H1 (cell line): ENCODE data around the gene TNIP1. TPM values are rescaled to one million over a fixed set of nuclear protein-coding genes. Genes with fewer than 3 reads are reported as not detected.

ENCODE experiments used
- CTCF ChIA-PET: fragments of 300-600 bp; sonication (Branson Sonifier 250); formaldehyde crosslinking; loops from one replicate; lab custom pipeline; 2021; ENCODE audit not compliant: partially characterized antibody; lab: Charles Lee
- POLR2A ChIA-PET: fragments of 300-600 bp; sonication (Branson Sonifier 250); formaldehyde crosslinking; loops from one replicate; lab custom pipeline; 2021; ENCODE audit warnings: inconsistent platforms; ENCODE audit not compliant: partially characterized antibody; lab: Charles Lee
- DNase-seq, 2 experiments: peaks; one replicate each; pipeline versions ENCODE4 v3.0.0 to v3.0.0-alpha.2; 2010 to 2022; ENCODE audit warnings: low spot score in 2 of 2, low read depth in 1 of 2, mixed read lengths in 1 of 2
- FAIRE-seq: peaks from 2 replicates; lab custom pipeline; 2011; peaks lifted over from hg19 to GRCh38; lab: Jason Lieb, UNC
- H2AFZ ChIP-seq: 2 replicates; pipeline ENCODE4 v1.8.1; 2012; ENCODE audit warnings: low read length, inconsistent platforms
- H2AK5ac ChIP-seq: 2 replicates; pipeline ENCODE4 v1.6.1; 2013; ENCODE audit warnings: low read depth, low read length
- H2BK120ac ChIP-seq: replicated peaks from 2 replicates; pipeline ENCODE3; 2013; ENCODE audit warnings: low read depth, low read length, inconsistent platforms
- H2BK12ac ChIP-seq: 2 replicates; pipeline ENCODE4 v1.6.1; 2013; ENCODE audit warnings: low read depth, low read length
- H2BK15ac ChIP-seq: 2 replicates; pipeline ENCODE4 v1.6.1; 2013; ENCODE audit warnings: low read length
- H2BK20ac ChIP-seq: 2 replicates; pipeline ENCODE4 v1.6.1; 2013; ENCODE audit warnings: low read length
- H2BK5ac ChIP-seq: 2 replicates; pipeline ENCODE4 v1.6.1; 2013; ENCODE audit warnings: low read depth, low read length
- H3K14ac ChIP-seq: 2 replicates; pipeline ENCODE4 v1.6.1; 2013; ENCODE audit warnings: inconsistent platforms; ENCODE audit not compliant: insufficient read length
- H3K18ac ChIP-seq: 2 replicates; pipeline ENCODE4 v1.6.1; 2013; ENCODE audit warnings: low read length; ENCODE audit errors: extremely low read depth
- H3K23ac ChIP-seq: 2 replicates; pipeline ENCODE4 v1.6.1; 2013; ENCODE audit warnings: inconsistent platforms; ENCODE audit not compliant: insufficient read length
- H3K23me2 ChIP-seq: 2 replicates; pipeline ENCODE4 v1.6.1; 2013; ENCODE audit warnings: low read depth, low read length
- H3K27ac ChIP-seq: 2 replicates; pipeline ENCODE4 v1.6.1; 2011; ENCODE audit warnings: low read depth, low read length, inconsistent platforms
- H3K27me3 ChIP-seq, 4 experiments: replicated peaks in 1 of 4; 1 replicate in 1 of 4; 2 replicates in 3 of 4; pipeline versions ENCODE4 v1.6.1 to v1.8.1; 2011 to 2013; ENCODE audit warnings: low read length in 3 of 4, mild to moderate bottlenecking in 3 of 4, inconsistent platforms in 2 of 4, mixed read lengths in 2 of 4, moderate library complexity in 1 of 4; ENCODE audit not compliant: control insufficient read depth in 3 of 4, insufficient read depth in 3 of 4; ENCODE audit errors: extremely low read depth in 1 of 4
- H3K36me3 ChIP-seq, 4 experiments: 2 replicates each; pipeline versions ENCODE4 v1.6.1 to v1.8.1; 2011 to 2013; ENCODE audit warnings: mild to moderate bottlenecking in 4 of 4, low read length in 3 of 4, moderate library complexity in 2 of 4, control low read depth in 1 of 4, inconsistent platforms in 1 of 4; ENCODE audit not compliant: insufficient read depth in 4 of 4, control insufficient read depth in 2 of 4
- H3K4ac ChIP-seq: replicated peaks from 2 replicates; pipeline ENCODE3; 2013; ENCODE audit warnings: low read length, low read depth, mixed read lengths, inconsistent platforms; ENCODE audit not compliant: insufficient read length
- H3K4me1 ChIP-seq, 4 experiments: replicated peaks in 1 of 4; 1 replicate in 1 of 4; 2 replicates in 3 of 4; pipeline versions ENCODE4 v1.6.1 to v1.8.1; 2011 to 2013; ENCODE audit warnings: low read length in 3 of 4, inconsistent platforms in 2 of 4, mixed read lengths in 1 of 4; ENCODE audit not compliant: insufficient read depth in 4 of 4, control insufficient read depth in 3 of 4
- H3K4me2 ChIP-seq, 2 experiments: 2 replicates each; pipeline versions ENCODE4 v1.6.1 to v1.8.1; 2011 to 2013; ENCODE audit warnings: low read depth in 2 of 2, low read length in 2 of 2, control low read depth in 1 of 2, inconsistent platforms in 1 of 2, mild to moderate bottlenecking in 1 of 2; ENCODE audit not compliant: insufficient read depth in 1 of 2
- H3K4me3 ChIP-seq, 4 experiments: fragments of 200-600, 300-600 bp in 1 of 4; sonication (generic), shearing (Covaris generic), sonication (Bioruptor Twin) in 1 of 4; 2 replicates each; pipeline versions ENCODE4 v1.5.1 to v1.8.1; 2011 to 2016; ENCODE audit warnings: low read length in 4 of 4, low read depth in 3 of 4, control low read depth in 2 of 4, inconsistent platforms in 2 of 4, mild to moderate bottlenecking in 2 of 4, mixed read lengths in 1 of 4, moderate library complexity in 1 of 4; ENCODE audit not compliant: insufficient read depth in 2 of 4; ENCODE audit errors: extremely low read depth in 1 of 4
- H3K56ac ChIP-seq: replicated peaks from 2 replicates; pipeline ENCODE3; 2013; ENCODE audit warnings: low read depth, mild to moderate bottlenecking, mixed read lengths, low read length, inconsistent platforms; ENCODE audit not compliant: insufficient read length
- H3K79me1 ChIP-seq: 2 replicates; pipeline ENCODE4 v1.6.1; 2013; ENCODE audit warnings: low read depth, low read length, control low read depth
- H3K79me2 ChIP-seq, 2 experiments: 2 replicates each; pipeline versions ENCODE4 v1.6.1 to v1.8.1; 2012 to 2013; ENCODE audit warnings: low read length in 2 of 2, mild to moderate bottlenecking in 2 of 2, inconsistent platforms in 1 of 2; ENCODE audit not compliant: insufficient read depth in 2 of 2, control insufficient read depth in 1 of 2
- H3K9ac ChIP-seq, 4 experiments: replicated peaks in 1 of 4; 1 replicate in 1 of 4; 2 replicates in 3 of 4; pipeline versions ENCODE4 v1.6.1 to v1.8.1; 2011 to 2013; ENCODE audit warnings: low read depth in 3 of 4, low read length in 3 of 4, control low read depth in 2 of 4, mild to moderate bottlenecking in 2 of 4, moderate library complexity in 2 of 4, inconsistent platforms in 1 of 4; ENCODE audit errors: extremely low read depth in 1 of 4
- H3K9me3 ChIP-seq, 2 experiments: 2 replicates each; pipeline versions ENCODE4 v1.6.1 to v1.8.1; 2012 to 2013; ENCODE audit warnings: mild to moderate bottlenecking in 2 of 2, moderate library complexity in 2 of 2, control low read depth in 1 of 2, inconsistent platforms in 1 of 2, low read depth in 1 of 2, low read length in 1 of 2, mixed read lengths in 1 of 2; ENCODE audit not compliant: insufficient read depth in 2 of 2
- H4K20me1 ChIP-seq, 2 experiments: replicated peaks in 1 of 2; 2 replicates each; pipeline versions ENCODE3 to v1.8.1; 2011 to 2013; ENCODE audit warnings: inconsistent platforms in 2 of 2, low read length in 2 of 2, mild to moderate bottlenecking in 1 of 2; ENCODE audit not compliant: insufficient read depth in 2 of 2, control insufficient read depth in 1 of 2
- H4K5ac ChIP-seq: 2 replicates; pipeline ENCODE4 v1.6.1; 2013; ENCODE audit warnings: low read length, low read depth, mixed read lengths, inconsistent platforms; ENCODE audit not compliant: insufficient read length
- H4K8ac ChIP-seq: 2 replicates; pipeline ENCODE4 v1.8.0; 2013; ENCODE audit warnings: mild to moderate bottlenecking, moderate library complexity, low read length, inconsistent platforms; ENCODE audit not compliant: insufficient read depth; ENCODE audit errors: extremely low read depth
- H4K91ac ChIP-seq: replicated peaks from 2 replicates; pipeline ENCODE3; 2013; ENCODE audit warnings: low read length, mixed read lengths, inconsistent platforms; ENCODE audit not compliant: insufficient read length
- ASH2L ChIP-seq: fragments of 200-600, 300-600 bp; sonication (generic); IDR thresholded peaks from one replicate; pipeline ENCODE4 v1.7.1; 2017; ENCODE audit warnings: low read length
- EGR1 ChIP-seq: IDR thresholded peaks from 2 replicates; pipeline ENCODE4 v1.6.1; 2011; ENCODE audit warnings: low read depth, low read length, borderline replicate concordance
- FOSL1 ChIP-seq: IDR thresholded peaks from 2 replicates; pipeline ENCODE4 v1.6.1; 2011; ENCODE audit warnings: mild to moderate bottlenecking, low read depth, low read length, moderate library complexity; ENCODE audit not compliant: insufficient read depth
- JUN ChIP-seq: IDR thresholded peaks from 2 replicates; pipeline ENCODE4 v1.6.1; 2011; ENCODE audit warnings: low read depth, mild to moderate bottlenecking, improper control_type of control experiment, low read length
- MAFK ChIP-seq: IDR thresholded peaks from 2 replicates; pipeline ENCODE4 v1.6.1; 2012; ENCODE audit warnings: low read depth, mild to moderate bottlenecking, improper control_type of control experiment, low read length
- SRF ChIP-seq: IDR thresholded peaks from 2 replicates; pipeline ENCODE4 v1.6.1; 2011; ENCODE audit warnings: mild to moderate bottlenecking, low read depth, low read length, moderate library complexity
- TCF12 ChIP-seq: IDR thresholded peaks from 2 replicates; pipeline ENCODE4 v1.6.1; 2011; ENCODE audit warnings: low read depth, mild to moderate bottlenecking, low read length
- TEAD4 ChIP-seq: IDR thresholded peaks from 2 replicates; pipeline ENCODE4 v1.6.1; 2012; ENCODE audit warnings: low read depth, low read length, inconsistent platforms, mixed read lengths
- WGBS, 2 experiments: shearing (Covaris generic) in 1 of 2; methylation state at CpG; one replicate each; pipeline versions ENCODE4 v1.1.6 to v1.1.7; 2013 to 2015; ENCODE audit warnings: low lambda C conversion rate in 2 of 2, mixed read lengths in 2 of 2, inconsistent platforms in 1 of 2, low coverage in 1 of 2, missing lambda C conversion rate in 1 of 2; ENCODE audit not compliant: insufficient replicate concordance in 2 of 2, insufficient coverage in 1 of 2, insufficient read length in 1 of 2; ENCODE audit errors: extremely low coverage in 1 of 2, missing lambda C conversion rate in 1 of 2; 5-methylcytosine and 5-hydroxymethylcytosine counted together
- polyA plus RNA-seq, 7 experiments: library from polyadenylated mRNA; depleted of rRNA in 3 of 7; stranded (reverse) in 5 of 7; unstranded in 2 of 7; fragments of >200 nt in 5 of 7; fragments of 200-250 nt in 2 of 7; gene quantifications; 1 replicate in 5 of 7; 2 replicates in 1 of 7; 4 replicates in 1 of 7; pipeline versions ENCODE4 v1.2.1 to v1.2.3, GENCODE V29; 2011 to 2013; ENCODE audit warnings: missing spikeins in 2 of 7, mixed read lengths in 2 of 7
- total RNA-seq: library from RNA; stranded (reverse); fragmentation: NEBNext Ultra II Directional; extraction: Animal tissue kit (Norgen Biotek cat#: 25700); gene quantifications from 2 replicates; pipeline ENCODE4 v1.2.1, GENCODE V29; 2021
- TF ChIP-seq, protein P1 (sequence below): IDR thresholded peaks from 2 replicates; pipeline ENCODE4 v1.6.1; 2012; ENCODE audit warnings: low read length, inconsistent platforms
- TF ChIP-seq, protein P2 (sequence below): IDR thresholded peaks from 2 replicates; pipeline ENCODE4 v1.6.1; 2012; ENCODE audit warnings: inconsistent platforms
- TF ChIP-seq, protein P3 (sequence below): IDR thresholded peaks from 2 replicates; pipeline ENCODE4 v1.6.1; 2011; ENCODE audit warnings: low read length, improper control_type of control experiment

Gene TNIP1
- total and polyA plus RNA-seq, 2 of the 8 experiments (the other 6 are each of a cell fraction or from before 2014, with no cell fraction given), result 14.2 to 31.9 TPM

DNA sequence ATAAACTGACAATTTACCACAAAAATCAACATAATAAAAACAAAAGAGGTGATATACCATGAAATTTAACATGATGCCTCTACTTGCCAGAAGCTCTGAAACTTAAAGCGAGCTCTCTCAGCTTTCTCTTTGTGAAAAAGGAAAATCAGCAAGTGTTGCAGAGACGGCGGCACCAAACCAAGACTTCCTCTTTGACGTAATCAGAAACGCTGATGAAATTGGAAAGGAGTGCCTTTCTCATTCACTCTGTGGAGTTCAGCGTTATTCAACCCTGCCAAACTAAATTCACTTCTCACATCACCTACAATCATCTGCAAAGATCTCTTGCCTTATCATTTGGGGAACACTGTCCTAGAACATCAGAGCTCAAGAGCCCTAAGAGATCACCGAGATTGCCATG lies 44.6 kb upstream of the TNIP1 start:
- Histone ChIP-seq H3K4me1 (peaks cover 0 to 3% (median 0%) of the 10 kb centered on the region in 4 experiments; a peak in 3 of 7 replicates), H3K36me3 (peaks cover 14 to 25% (median 21%) of the 10 kb centered on the region in 4 experiments), H3K79me1 (no peaks in the 10 kb centered on the region), H3K14ac (no peak overlapping the region), H4K5ac (no peak overlapping the region), H3K79me2 (no peaks in the 10 kb centered on the region), H4K8ac (no peak overlapping the region), H3K23me2 (no peaks in the 10 kb centered on the region; the same call in 1 of the 2 replicates), H3K4me2 (no peak overlapping the region), H3K27ac (no peak overlapping the region), H2BK5ac (no peak overlapping the region), H4K20me1 (peaks cover 2% of the 10 kb centered on the region in 2 experiments), H2BK120ac (no peak overlapping the region), H2BK15ac (no peak overlapping the region), H4K91ac (no peak overlapping the region), H3K27me3 (no peaks in the 10 kb centered on the region), H2AFZ (no peak overlapping the region), H3K9me3 (no peaks in the 10 kb centered on the region), H2BK20ac (no peak overlapping the region), H3K9ac (no peak overlapping the region; a peak in 1 of 7 replicates), H2BK12ac (no peak overlapping the region), H3K23ac (no peak overlapping the region), H3K18ac (no peak overlapping the region), H3K4me3 (no peak overlapping the region), H3K56ac (no peak overlapping the region), H2AK5ac (no peak overlapping the region), H3K4ac (no peak overlapping the region)
- 83% methylated on average over 7 of the region's 7 CpGs; no CpG with 5 or more reads in 1 of the 2 experiments for WGBS, 2 experiments
- FAIRE-seq, result no peak
- no peak for DNase-seq
- ChIA-PET CTCF (interaction anchor here (0.6 to 39.8 kb wide), 44 partner anchors 10 to 534 kb away, joined by 3 to 810 read pairs (median 5); partner anchors contain the start of genes ANXA6 and TNIP1), POLR2A (interaction anchor here (1.2 to 2.2 kb wide), 5 partner anchors 10 to 40 kb away, joined by 3 to 11 read pairs (median 3); partner anchors contain the start of gene ANXA6)
- TF ChIP-seq FOSL1 (no peak), SRF (no peak), TEAD4 (no peak), MAFK (no peak), ASH2L (no peak), TCF12 (no peak), EGR1 (no peak), JUN (no peak)
- TF ChIP-seq, protein P1, sequence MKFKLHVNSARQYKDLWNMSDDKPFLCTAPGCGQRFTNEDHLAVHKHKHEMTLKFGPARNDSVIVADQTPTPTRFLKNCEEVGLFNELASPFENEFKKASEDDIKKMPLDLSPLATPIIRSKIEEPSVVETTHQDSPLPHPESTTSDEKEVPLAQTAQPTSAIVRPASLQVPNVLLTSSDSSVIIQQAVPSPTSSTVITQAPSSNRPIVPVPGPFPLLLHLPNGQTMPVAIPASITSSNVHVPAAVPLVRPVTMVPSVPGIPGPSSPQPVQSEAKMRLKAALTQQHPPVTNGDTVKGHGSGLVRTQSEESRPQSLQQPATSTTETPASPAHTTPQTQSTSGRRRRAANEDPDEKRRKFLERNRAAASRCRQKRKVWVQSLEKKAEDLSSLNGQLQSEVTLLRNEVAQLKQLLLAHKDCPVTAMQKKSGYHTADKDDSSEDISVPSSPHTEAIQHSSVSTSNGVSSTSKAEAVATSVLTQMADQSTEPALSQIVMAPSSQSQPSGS, result no peak
- TF ChIP-seq, protein P2, sequence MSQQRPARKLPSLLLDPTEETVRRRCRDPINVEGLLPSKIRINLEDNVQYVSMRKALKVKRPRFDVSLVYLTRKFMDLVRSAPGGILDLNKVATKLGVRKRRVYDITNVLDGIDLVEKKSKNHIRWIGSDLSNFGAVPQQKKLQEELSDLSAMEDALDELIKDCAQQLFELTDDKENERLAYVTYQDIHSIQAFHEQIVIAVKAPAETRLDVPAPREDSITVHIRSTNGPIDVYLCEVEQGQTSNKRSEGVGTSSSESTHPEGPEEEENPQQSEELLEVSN, result no peak
- TF ChIP-seq, protein P3, sequence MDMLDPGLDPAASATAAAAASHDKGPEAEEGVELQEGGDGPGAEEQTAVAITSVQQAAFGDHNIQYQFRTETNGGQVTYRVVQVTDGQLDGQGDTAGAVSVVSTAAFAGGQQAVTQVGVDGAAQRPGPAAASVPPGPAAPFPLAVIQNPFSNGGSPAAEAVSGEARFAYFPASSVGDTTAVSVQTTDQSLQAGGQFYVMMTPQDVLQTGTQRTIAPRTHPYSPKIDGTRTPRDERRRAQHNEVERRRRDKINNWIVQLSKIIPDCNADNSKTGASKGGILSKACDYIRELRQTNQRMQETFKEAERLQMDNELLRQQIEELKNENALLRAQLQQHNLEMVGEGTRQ, result no peak
